GM19043 (cell line): ENCODE measurements around the gene SEC22A.

Experiments
- ATAC-seq: cut with Tn5 transposase; IDR thresholded peaks from one replicate; pipeline ENCODE4 v1.9.1; 2021; ENCODE audit warnings: low read depth; ENCODE audit not compliant: unreplicated experiment

Gene SEC22A

GRCh38 chr3:123286308-123287023 is 84.7 kb downstream of the SEC22A start:
- ATAC-seq = no peak

- ATAC-seq = no peak
Measured at GRCh38 chr3:123287051-123287961, 85.6 kb downstream of the SEC22A start.

- no peak for ATAC-seq
Measured at GRCh38 chr3:123287962-123288302, 86.2 kb downstream of the SEC22A start.

- ATAC-seq = no peak
Measured at GRCh38 chr3:123289391-123290106, 87.8 kb downstream of the SEC22A start.

- no peak for ATAC-seq
Measured at GRCh38 chr3:123290107-123290930, 88.6 kb downstream of the SEC22A start.

GRCh38 chr3:123290962-123291361 is 89.2 kb downstream of the SEC22A start:
- no peak for ATAC-seq

- no peak for ATAC-seq
Measured at GRCh38 chr3:123291404-123291803, 89.7 kb downstream of the SEC22A start.

- ATAC-seq = no peak
Measured at GRCh38 chr3:123292321-123293310, 90.9 kb downstream of the SEC22A start.

GRCh38 chr3:123294296-123294938 is 92.7 kb downstream of the SEC22A start:
- no peak for ATAC-seq

GRCh38 chr3:123295171-123295900 is 93.6 kb downstream of the SEC22A start:
- no peak for ATAC-seq

- no peak for ATAC-seq
Measured at GRCh38 chr3:123295901-123296250, 94.1 kb downstream of the SEC22A start.

- no peak for ATAC-seq
Measured at GRCh38 chr3:123296261-123296660, 94.5 kb downstream of the SEC22A start.

GRCh38 chr3:123296836-123297626 is 95.3 kb downstream of the SEC22A start:
- no peak for ATAC-seq

GRCh38 chr3:123297627-123297899 is 95.8 kb downstream of the SEC22A start:
- no peak for ATAC-seq

- ATAC-seq = no peak
Measured at GRCh38 chr3:123298903-123299302, 97.2 kb downstream of the SEC22A start.

- no peak for ATAC-seq
Measured at GRCh38 chr3:123299581-123299980, 97.8 kb downstream of the SEC22A start.

- no peak for ATAC-seq
Measured at GRCh38 chr3:123300056-123300455, 98.3 kb downstream of the SEC22A start.

- ATAC-seq = no peak
Measured at GRCh38 chr3:123300583-123300982, 98.8 kb downstream of the SEC22A start.
